ENCODE data around the gene BSG.
A peak's percentile ranks its signal among the peaks of the same experiment; 100 is the strongest.

Gene BSG

DNA sequence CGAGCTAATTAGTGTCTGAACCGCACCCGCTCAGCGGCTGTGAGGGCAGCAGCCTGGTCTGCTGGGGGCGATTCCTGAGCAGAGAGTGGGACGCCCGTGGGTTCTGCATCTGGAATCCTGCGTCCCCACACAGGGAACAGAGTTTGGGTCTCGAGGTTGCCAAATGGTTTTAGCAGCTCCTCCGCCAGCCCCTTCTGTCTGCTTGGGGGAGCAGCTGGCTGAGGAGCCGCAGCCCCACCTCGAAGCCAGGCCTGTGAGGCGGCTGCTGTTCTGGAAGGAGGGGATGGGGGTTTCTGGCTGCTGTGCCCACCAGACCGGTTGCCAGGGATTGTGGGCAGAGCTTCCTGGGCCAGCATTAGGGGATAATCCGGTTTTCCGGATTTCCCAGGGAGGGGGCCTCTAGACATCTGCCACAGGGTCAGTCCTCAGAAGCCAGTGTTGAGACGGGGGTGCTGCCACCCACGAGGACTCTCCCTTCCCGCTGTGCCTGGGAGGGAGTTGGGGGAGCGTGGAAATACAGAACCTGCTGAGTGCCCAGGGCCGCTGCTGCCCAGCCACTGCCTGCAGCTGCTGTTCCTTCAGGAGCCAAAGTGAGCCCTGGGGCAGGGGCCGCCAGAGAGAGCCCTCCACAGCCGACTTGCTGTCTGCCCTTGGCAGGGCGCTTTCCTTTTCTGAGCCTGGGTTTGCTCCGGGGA is 38.9 kb upstream of the BSG start:
- Histone ChIP-seq H3K27ac (peak overlapping the region; percentile 97), H3K4me1 (peaks cover 7 to 38% (median 31%) of the 10 kb centered on the region in 4 donors), H3K36me3 (peaks cover 22 to 33% (median 31%) of the 10 kb centered on the region in 3 donors), H3K27me3 (no peaks in the 10 kb centered on the region), H3K4me3 (peak overlapping the region; percentile 78 to 90), H3K9me3 (no peaks in the 10 kb centered on the region)
- TF ChIP-seq, protein P1, sequence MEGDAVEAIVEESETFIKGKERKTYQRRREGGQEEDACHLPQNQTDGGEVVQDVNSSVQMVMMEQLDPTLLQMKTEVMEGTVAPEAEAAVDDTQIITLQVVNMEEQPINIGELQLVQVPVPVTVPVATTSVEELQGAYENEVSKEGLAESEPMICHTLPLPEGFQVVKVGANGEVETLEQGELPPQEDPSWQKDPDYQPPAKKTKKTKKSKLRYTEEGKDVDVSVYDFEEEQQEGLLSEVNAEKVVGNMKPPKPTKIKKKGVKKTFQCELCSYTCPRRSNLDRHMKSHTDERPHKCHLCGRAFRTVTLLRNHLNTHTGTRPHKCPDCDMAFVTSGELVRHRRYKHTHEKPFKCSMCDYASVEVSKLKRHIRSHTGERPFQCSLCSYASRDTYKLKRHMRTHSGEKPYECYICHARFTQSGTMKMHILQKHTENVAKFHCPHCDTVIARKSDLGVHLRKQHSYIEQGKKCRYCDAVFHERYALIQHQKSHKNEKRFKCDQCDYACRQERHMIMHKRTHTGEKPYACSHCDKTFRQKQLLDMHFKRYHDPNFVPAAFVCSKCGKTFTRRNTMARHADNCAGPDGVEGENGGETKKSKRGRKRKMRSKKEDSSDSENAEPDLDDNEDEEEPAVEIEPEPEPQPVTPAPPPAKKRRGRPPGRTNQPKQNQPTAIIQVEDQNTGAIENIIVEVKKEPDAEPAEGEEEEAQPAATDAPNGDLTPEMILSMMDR (IDR thresholded peaks at IDR 0.05): no peak
- DNase-seq: no peak
- intact Hi-C loops (cut with DNase I; ENCODE audit: low total_unique reads): no loop called here

DNA sequence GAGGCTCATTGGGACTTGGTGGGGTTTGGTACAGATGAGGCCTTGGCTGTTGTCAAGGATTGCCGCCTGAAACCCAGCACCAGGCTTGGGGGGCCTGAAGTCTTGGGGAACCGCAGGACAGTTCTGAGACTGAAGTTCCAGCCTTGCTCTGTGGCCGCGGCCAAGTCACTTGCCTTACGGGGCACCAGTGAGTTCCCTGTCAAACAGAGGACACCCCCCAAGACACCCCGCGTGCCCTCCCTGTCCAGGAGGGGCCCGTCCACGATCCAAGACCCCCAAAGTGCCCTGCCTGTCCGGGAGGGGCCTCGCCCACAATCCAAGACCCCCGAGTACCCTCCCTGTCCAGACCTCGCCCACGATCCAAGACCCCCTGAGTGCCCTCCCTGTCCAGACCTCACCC is 38.3 kb upstream of the BSG start:
- Histone ChIP-seq H3K27me3 (no peaks in the 10 kb centered on the region), H3K4me3 (peak overlapping the region; percentile 78 to 90), H3K27ac (peak overlapping the region; percentile 97), H3K4me1 (peaks cover 7 to 43% (median 31%) of the 10 kb centered on the region in 4 donors), H3K36me3 (peaks cover 27 to 39% (median 37%) of the 10 kb centered on the region in 3 donors), H3K9me3 (no peaks in the 10 kb centered on the region)
- TF ChIP-seq, protein P1 (IDR thresholded peaks at IDR 0.05): no peak
- intact Hi-C loops (cut with DNase I; ENCODE audit: low total_unique reads): no loop called here
- no peak for DNase-seq

DNA sequence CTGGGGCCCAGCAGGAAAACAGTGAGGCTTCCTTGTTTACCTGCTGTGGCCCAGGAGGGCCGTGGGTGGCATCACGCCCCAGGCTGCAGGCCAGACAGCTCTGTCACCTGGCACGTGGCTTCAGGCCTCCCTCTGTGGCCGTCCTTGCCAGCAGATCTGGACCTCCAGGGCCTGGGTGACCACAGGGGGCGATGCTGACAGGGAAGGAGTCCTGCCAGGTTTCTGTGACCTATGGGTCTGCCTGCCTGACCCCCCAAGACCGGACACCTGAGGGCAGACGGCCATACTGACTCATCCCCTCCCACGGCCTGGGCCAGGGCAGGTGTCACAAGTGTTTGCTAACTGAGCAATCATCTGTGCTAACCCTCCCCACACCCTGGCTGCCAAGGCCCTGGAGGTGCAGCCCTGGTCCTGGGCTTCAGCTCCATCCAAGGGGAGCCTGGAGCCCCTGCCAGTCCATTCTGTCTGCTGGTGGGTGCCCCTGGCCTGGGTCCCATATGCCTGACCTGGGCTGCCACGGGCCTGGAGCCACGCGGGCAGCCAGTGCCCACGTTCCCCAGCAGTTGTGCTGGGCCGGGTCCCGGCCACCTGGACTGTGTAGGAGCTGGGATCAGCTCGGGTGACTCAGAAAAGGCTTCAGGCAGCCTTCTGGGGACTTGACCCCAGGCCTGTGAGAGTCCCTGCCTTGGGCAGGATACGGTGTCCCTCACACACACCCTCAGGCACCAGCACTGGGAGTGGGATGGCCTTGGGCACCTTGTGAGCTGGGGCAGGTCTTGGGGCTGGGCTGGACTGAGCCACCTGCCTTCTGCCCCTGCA is 37.2 kb upstream of the BSG start:
- H3K27me3 ChIP-seq: no peaks in the 10 kb centered on the region
- intact Hi-C loops (cut with DNase I; ENCODE audit: low total_unique reads): no loop called here
- no peaks in the 10 kb centered on the region for H3K9me3 ChIP-seq
- H3K27ac ChIP-seq: no peak overlapping the region
- H3K36me3 ChIP-seq: peaks cover 33 to 46% (median 44%) of the 10 kb centered on the region in 3 donors
- no peak overlapping the region for H3K4me3 ChIP-seq
- H3K4me1 ChIP-seq: peaks cover 7 to 45% (median 31%) of the 10 kb centered on the region in 4 donors
- TF ChIP-seq, protein P1 (IDR thresholded peaks at IDR 0.05): no peak
- no peak for DNase-seq

DNA sequence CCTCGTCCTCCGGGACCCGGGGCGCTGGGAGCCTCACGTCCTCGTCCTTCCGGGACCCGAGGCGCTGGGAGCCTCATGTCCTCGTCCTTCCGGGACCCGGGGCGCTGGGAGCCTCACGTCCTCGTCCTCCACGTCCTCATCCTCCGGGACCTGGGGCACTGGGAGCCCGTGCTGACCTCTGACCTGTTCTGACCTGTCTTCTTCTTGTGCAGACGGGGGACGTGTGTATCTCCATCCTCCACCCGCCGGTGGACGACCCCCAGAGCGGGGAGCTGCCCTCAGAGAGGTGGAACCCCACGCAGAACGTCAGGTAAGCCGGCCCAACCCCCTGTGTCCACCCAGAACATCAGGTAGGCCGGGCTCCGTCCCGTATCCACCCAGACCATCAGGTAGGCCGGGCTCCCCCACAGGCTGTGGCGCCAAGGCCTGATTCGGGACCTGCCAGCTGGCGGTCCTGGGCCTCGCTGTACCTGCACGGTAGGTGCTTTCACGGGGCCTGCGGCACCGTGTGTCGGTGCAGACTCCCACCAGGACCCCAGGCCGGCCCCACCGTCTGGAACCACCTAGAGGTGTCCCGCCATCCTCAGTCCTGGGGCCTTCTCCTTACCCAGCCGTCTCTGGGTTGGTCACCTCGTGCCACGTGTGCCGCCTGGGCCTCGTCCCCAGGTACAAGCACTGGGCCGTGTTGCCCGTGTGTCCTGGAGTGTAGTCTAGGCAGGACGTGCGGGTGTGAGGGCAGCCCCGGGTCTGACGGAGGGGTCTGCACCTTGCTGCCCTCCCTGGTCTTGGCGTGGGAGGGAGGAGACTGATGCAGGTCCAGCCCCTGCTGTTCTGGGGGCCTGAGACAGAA is 36.1 kb upstream of the BSG start:
- no peaks in the 10 kb centered on the region for H3K27me3 ChIP-seq
- no peaks in the 10 kb centered on the region for H3K9me3 ChIP-seq
- no peak overlapping the region for H3K4me3 ChIP-seq
- intact Hi-C loops (cut with DNase I; ENCODE audit: low total_unique reads): no loop called here
- H3K4me1 ChIP-seq: peaks cover 7 to 40% (median 28%) of the 10 kb centered on the region in 4 donors
- DNase-seq: no peak
- TF ChIP-seq, protein P1 (IDR thresholded peaks at IDR 0.05): no peak
- H3K27ac ChIP-seq: no peak overlapping the region
- peaks cover 38 to 51% (median 51%) of the 10 kb centered on the region in 3 donors for H3K36me3 ChIP-seq

DNA sequence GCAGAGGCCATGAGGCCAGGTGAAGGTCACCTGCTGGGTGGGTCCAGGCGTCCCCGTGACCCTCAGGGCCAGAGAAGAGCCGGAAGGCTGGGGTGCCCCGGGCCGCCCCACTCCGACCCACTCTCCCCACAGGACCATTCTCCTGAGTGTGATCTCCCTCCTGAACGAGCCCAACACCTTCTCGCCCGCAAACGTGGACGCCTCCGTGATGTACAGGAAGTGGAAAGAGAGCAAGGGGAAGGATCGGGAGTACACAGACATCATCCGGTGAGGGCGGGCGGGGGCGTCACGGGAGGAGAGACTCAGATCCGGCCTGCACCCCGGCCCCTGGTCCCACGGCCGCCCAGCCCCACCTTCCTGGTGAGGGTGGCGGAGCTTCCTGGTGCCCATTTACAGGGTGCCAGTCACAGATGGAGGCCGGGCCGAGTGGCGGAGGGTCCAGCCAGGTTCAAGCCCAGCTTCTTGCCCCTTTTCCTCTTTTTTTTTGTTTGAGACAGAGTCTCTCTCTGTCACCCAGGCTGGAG is 35.5 kb upstream of the BSG start:
- H3K4me1 ChIP-seq: peaks cover 7 to 40% (median 28%) of the 10 kb centered on the region in 4 donors
- DNase-seq: no peak
- H3K4me3 ChIP-seq: no peak overlapping the region
- H3K27me3 ChIP-seq: no peaks in the 10 kb centered on the region
- H3K9me3 ChIP-seq: no peaks in the 10 kb centered on the region
- H3K36me3 ChIP-seq: peaks cover 45 to 58% (median 57%) of the 10 kb centered on the region in 3 donors
- intact Hi-C loops (cut with DNase I; ENCODE audit: low total_unique reads): no loop called here
- no peak overlapping the region for H3K27ac ChIP-seq
- TF ChIP-seq, protein P1 (IDR thresholded peaks at IDR 0.05): no peak
